GM21723 (cell line): ENCODE data around the gene CASTOR2.
"Not testable (repeated sequence)": the region's sequence is repeated elsewhere in the genome, so short reads cannot be mapped to it uniquely, and the experiment has no call there.

Source experiments
- ATAC-seq: cut with Tn5 transposase; IDR thresholded peaks from one replicate; pipeline ENCODE4 v1.9.1; 2021; ENCODE audit warnings: mild to moderate bottlenecking, moderate library complexity; ENCODE audit not compliant: unreplicated experiment

The CASTOR2 gene

DNA sequence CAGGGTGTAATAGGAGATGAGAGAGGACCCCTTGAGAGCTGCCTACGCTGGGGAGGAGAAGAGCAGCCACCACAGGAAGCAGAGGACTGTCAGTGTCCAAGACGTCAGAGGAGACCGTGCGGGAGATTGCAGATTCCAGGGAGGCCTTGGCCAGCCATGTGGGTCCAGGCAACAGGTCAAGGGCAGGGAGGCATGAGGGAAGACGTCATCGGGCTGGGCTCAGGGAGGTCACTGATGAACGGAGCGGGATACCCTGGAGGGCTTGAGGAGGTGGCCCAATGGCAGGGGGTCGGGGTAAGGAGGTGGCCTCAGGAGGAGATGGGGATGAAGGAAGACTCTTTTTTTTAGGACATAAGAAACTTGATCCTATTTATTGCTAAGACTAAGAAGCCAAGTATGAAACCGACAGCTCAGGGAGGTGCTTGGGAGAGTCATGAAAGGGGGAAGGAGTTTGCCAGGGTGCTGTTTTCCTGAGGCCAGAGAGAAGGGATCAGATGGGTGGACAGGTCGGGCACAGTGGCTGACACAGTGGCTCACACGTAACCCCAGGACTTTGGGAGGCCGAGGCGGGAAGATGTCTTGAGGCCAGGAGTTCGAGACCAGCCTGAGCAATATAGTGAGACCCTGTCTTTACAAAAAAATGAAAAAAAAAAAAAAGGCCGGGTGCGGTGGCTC lies 30.5 kb downstream of the CASTOR2 start:
- ATAC-seq: not testable (repeated sequence)

DNA sequence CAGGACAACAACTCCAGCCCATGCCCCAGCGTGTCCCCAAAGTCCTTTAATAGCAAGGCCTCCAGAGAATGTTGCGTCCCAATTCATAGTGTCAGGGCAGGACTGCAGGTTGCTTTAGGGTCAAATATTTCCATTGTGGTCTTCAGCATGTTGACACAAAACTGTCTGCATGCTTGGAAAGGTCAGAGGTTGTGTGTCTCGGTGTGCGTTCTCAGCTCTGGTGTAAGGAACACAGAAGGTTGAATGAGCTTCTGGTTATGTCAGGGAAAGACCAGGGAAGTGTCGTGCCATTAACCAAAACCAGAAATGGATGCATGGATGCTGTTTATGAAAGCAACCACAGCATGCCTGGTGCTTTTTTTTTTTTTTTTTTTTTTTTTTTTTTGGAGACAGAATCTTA lies 31.9 kb downstream of the CASTOR2 start:
- not testable (repeated sequence) for ATAC-seq

DNA sequence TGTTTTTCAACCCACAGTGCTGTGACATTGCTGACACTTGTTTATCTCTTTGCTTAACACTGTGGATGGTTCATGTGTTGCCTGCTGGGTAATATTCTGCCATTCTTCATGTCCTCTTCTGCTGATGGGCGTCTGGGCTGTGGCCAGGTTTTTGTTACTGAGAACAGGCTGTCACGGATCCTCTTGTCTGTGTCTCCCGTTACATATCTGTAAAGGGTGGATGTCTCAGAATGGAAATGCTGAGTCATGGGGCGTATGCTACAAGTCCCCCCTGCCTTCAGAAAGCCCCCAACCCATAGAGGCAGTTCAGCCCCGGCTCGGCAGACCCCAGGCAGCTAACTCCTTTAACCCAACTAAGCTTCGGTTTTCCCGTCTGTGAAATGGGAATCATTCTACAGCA lies 33.3 kb downstream of the CASTOR2 start:
- ATAC-seq: not testable (repeated sequence)

DNA sequence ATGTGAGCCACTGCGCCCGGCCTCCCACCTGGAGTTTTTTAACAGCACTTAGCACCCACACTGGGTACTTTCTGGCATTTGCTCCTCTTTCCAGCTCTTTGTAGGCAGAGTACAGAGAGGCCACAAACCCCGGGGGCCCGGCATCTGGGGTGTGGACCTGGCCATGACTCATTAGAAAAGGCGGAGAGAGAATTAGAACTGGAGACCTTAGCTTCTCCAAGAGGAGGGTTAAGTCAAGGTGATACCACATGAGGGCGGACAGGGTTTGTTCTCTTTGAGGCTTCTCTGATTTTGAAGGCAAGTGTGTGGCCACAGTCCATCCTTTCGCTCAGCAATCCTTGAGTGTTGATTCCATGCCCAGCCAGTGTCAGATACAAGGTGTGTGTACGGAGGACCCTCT lies 36.9 kb downstream of the CASTOR2 start:
- not testable (repeated sequence) for ATAC-seq

DNA sequence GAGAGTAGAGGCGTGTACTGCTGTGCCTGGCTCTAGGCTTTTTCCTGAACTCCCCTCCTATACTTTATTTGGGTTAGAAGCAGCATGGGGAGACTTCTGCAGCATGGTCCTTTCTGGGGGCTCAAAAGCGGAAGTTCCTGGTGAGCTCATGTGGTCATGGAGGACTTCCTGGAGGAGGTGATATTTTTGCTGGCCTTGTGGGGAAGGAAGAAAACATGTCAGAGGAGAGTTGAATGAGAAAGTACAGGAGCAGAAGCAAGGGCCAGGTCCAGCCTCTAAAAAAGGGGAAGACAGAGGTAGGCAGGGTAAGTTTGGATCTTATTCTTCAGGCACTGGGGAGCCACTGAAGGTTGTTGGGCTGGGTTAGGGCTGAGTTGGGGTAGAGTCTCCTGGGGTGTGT lies 45.5 kb downstream of the CASTOR2 start:
- no peak for ATAC-seq

DNA sequence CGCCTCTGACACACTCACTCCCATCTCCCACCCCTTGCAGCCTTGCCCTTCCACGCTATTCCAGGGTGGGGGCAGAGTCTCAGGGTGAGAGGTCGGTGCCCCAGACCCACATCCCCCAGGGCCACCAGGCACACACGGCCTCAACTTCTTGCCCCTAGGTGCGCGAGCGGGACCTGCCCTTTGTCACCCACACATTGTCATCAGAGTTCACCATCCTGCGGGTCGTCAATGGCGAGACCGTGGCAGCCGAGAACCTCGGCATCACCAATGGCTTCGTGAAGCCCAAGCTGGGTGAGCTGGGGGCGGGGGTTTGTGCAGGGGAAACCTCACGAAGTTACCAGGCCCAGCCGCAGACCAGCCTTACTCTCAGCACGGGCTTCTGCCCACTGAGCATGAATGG lies 53.3 kb downstream of the CASTOR2 start:
- ATAC-seq: no peak

DNA sequence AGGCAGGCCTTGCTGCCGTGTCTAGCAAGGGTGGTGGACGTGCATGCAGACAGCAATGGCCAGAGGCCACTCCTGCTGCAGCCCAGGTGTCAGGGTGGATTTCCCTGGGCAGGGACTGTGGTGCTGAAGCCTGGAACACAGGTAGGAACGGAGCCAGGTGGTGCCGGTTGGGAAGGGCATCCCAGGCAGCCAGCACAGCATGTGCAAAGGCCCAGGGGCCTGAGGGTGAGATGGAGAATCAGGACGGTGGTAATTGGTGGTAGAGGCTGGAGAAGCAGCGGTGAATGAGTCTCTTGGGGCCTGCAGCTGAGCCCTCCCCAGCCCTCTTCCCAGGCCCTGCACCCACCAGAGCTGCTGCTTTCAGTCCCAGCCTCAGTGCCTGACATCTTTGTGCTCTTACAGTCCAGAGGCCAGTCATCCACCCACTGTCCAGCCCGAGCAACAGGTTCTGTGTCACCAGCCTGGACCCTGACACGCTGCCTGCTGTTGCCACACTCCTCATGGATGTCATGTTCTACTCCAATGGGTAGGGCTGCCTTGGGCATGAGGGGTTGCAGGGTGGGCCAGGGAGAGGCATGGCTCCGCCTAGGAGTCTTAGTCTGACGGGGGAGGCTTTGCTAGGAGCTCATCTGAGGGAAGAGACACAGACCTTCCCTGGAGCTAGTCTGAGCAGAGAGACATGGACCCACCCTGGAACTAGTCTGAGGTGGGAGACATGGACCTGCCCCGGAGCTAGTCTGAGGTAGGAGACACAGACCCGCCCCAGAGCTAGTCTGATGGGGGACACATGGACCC lies 54.3 kb downstream of the CASTOR2 start:
- ATAC-seq: no peak

DNA sequence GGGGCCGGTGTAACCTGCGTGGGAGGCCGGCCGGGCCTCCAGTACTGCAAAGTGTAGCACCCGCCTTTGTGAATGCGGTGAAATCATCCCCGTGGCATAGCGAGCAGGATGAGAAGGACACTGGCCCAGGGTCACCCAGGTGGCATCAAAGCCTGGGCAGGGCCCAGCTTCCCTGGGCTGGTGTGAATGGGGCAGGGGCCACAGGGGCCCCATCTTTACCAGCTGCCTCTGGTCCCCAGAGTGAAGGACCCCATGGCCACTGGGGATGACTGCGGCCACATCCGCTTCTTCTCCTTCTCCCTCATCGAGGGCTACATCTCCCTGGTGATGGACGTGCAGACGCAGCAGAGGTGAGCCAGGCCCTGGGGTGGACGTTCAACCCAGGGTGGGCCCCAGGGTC lies 55.3 kb downstream of the CASTOR2 start:
- no peak for ATAC-seq

DNA sequence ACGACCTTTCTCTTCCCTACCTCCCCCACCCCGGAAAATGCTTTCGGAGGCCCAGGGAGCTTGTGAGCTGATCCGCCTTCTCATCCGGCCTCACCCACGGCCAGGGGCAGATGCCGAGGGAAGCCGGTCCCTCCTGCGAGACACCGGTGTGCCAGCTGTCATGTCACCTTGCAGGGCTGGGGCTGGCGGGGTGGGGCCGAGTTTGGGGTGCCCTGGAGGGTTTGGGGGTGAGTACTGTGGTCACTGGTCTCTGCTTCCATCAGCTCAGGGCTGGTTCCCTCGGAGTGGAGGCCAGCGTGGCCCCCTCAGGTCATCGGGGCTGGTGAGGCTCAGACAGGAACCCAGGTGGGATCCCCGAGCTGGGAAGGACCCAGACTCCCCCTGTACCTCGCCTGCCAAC lies 60.4 kb downstream of the CASTOR2 start:
- ATAC-seq: no peak

DNA sequence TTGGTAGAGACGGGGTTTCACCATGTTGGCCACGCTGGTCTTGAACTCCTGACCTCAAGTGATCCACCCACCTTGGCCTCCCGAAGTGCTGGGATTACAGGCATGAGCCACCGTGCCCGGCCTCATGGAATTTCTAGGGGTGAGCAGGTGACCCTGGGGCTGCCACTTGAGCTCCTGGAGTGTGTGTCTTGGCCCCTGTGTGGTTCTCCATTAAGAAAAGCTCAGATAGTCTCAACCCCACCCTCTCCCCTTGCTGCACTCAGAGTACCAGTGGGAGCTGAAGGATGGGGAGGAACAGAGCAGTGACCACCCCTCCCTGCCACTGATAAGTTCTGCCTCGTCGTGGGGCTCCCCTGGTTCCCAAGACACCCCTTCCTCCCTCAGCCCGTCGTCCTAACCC lies 63.8 kb downstream of the CASTOR2 start:
- ATAC-seq: no peak

DNA sequence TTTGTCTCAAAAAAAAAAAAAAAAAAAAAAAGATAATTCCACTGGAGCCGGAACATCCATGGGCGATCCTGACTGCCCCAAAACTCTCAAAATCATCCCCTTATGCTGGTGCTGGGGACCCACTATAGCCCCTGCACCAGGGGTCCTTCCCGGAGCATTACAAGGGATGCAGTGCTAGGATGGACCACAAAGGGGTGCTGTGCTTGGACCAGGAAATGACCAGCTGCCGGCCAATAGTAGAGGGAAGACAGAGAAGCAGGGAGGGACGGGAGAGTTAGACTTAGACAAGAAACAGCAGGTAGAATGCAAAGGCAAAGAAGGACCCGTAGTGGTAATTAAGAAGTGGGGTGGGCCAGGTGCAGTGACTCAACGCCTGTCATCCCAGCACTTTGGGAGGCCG lies 68.6 kb downstream of the CASTOR2 start:
- ATAC-seq: no peak

DNA sequence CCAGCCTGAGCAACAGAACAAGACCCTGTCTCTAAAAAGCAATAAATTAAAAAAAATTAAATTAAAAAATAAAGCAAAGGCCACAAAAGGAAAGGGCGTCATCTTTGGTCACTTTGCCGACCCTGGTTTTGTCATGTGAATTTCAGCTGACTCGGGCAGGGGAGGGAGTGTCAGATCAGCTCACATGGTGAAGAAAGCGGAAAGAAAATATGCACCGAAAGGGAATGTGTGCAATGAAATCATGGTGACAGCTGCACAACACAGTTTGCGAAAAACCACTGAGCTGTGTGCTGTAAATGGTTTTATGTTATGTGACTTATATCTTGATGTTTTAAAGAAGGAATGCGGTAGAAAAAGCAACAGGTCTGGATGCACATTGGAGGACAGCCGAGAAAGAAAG lies 69.3 kb downstream of the CASTOR2 start:
- ATAC-seq: no peak

DNA sequence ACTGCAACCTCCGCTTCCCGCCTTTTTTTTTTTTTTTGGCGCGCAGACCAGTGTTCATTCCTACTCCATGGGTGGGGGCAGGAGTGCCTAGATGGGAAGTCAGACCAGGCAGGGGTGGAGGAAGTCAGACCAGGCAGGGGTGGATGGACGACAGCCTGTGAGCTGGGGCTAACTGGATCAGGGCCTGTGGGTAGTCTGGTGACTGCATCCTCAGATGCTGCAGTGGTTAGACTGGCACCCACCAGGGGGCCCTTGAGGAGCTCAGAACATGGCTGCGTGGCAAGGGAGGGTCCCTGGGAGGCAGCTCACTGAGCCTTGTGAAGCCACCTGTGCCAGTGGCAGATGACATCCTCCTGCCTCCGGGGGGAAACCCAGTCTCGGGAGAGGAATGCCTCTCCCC lies 74.0 kb downstream of the CASTOR2 start:
- no peak for ATAC-seq

DNA sequence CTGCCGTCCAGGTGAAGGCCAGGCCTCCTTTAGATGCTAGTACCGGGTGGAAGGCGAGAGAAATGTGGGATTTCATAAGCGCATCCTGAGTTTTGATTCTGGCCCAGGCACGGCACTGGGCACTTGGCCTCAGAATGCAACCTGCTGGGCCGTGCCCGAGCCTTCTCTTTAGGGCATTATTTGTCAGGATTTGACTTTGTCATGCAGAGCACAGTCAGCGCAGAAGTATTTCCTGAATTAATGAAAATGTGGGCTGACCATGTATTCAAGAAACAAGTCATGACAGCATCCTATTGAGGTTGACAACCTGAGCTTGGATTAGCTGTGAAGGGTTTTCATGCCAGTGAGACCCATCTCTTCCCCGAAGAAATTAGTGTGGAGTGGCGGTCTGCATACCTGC lies 74.7 kb downstream of the CASTOR2 start:
- no peak for ATAC-seq

DNA sequence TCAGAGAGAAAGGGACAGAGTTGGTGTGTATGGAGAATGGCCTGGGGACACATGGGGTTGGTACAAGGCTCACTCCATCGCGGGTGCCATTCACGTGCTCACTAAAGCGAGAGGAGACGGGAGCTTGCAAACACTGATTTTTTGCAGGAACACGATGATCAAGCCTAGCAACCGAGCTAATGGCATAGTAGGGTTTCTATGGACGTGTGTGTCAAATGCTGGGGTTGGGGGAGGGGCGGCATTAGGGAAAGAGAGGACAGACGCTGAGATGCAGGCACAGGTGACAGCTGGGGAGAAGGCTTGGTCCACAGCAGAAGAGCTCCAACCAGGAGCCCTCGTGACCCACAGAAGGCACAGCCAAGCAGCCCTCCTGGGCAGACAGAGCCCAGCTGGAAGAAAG lies 75.2 kb downstream of the CASTOR2 start:
- ATAC-seq: no peak

DNA sequence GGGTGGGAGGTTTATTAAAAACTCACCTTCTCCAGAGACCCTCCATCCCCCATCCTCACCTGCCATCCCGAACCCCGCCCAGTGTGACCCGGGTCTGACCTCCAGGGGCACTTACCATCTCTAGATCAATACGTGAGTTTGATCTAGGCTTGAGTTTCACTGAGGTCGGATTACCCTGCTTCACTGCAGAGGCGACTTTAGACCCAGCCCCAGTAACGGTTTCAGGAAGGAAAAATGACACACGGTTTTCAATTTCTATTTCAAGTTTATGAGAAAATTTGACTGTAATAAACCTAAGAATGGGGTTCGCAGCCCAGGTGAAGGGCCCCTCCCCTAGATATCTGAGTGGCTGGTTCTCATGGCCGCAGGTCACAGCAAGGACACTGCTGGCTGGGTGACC lies 76.0 kb downstream of the CASTOR2 start:
- no peak for ATAC-seq

DNA sequence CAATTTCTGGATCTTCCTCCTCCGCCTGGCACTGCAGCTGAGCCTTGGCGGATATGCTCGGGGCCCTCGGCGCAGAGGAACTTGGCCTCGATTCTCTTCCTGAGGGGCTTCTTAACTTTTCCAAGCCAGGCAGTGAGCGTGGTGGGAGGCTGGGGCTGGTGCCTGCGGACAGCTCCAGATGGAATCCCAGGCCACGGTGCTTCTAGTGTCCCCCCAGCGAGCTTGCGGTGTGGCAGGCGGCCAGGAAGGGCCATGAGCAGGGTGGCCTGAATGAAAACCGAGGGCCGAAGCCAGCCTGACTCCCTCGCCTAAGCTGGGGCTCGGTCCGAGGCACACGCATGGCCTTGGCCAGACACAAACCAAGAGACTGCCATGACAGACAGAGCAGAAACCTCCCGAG lies 77.8 kb downstream of the CASTOR2 start:
- ATAC-seq: no peak

DNA sequence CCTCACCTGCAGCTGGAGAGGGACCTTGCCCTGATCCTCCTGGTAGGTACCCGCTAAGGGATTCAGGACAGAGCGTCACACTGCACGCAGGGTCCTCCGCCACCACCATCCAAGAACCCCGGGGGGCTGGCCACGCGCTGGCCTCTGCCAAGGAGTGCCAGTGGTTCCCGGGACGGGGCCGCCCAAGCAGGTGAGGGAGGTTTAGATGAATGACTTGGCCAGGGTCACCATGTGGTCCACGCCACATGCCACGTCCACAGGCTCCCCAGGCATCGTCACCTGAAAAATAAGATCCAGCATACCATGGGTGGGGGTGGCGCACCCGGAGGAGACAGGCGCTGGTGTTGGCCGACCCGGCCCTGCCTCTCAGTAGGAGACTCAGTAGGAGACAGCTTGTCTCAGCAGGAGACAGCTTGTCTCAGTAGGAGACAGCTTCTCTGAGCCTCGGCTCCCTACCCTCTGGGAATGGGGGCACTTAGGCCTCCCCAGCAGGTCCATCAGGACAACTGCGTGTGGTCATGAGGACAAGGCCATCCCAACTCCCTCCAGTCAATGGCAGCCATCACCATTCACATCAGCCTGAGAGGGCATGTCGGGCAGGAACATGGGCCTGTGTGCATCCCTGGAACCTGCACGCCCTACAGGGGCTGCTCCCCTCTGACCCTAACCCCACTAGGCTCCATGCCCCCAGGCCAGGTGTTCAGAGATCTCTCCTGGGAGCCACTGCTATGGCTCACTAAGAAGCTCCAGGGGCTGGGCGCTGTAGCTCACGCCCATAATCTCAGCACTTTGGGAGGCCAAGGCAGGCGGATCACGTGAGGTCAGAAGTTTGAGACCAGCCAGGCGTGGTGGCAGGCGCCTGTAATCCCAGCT lies 78.6 kb downstream of the CASTOR2 start:
- no peak for ATAC-seq

DNA sequence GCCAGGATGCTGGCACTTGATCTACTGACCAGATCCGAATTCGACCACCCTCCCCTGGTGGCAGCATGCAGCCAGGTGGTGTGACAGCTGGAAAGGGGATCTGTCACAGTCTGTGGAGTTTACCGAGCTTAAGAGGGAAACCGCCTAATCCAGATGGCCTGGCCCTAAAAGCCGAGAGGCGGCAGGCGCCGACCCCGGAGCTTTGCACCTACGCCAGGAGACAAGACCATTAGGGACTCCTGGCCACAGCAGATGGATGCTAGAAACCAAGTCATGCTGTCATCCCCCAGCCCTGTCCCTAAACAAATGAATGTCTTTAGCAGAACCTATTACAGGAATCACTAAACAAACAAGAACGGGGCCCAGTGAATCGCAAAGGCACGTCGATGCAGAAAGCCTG lies 81.4 kb downstream of the CASTOR2 start:
- no peak for ATAC-seq

DNA sequence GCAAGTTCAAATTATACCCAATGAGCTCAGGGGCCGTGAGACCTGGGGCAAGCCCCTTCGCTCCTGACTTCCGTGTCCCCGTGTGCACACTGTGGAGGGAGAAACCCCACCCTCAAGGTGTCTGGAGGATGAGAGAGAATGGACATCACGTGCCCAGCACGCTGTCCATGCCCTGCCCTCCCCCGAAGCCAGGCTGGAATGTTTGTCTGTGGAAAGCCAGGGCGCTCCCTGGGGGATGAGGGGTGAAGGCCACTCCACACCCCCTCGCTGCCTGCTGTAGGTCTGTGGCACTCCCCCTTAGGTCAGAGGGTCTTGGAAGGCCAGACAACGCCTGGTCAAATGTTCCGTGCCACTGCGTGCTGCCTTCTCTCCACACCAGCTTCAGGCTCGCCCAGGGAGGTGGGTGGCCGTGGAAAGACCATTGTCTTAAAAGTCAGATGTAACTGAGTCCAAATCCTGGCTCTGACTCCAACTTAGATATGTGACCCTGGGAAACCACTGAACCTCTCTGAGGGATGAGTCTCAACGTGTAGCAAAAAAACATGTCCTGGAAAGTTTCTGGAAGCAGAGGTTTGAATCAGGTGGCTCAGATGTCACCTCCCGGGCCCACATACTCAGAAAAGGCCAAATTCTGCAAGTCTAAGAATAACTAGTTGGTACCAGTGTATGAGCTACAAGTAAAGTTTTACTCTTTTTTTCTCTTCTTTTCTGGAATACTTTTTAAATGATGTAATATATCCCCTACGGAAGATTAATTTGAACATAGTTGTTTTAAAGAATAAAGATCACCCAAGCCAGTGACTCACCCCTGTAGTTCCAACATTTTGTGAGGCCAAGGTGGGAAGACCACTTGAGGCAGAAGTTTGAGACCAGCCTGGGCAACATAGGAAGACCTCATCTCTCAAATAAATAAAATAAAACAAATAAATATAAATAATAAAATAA lies 84.2 kb downstream of the CASTOR2 start:
- ATAC-seq: no peak

DNA sequence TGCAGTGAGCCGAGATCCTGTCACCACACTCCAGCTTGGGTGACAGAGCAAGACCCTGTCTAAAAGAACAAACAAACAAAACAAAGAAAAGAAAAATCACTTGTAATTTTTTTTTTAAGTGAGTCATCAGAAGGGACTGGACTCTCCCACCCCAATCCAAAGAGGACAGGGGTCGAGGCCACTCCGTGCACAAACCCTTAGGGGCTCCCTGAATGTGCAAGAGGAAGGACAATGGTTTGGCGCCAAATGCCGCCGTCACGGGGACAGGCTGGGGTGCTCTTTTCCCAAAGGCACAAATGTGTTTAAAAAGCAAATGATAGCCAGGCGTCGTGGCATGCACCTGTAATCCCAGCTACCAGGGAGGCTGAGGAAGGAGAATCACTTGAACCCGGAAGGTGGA lies 85.3 kb downstream of the CASTOR2 start:
- ATAC-seq: no peak
